ENCODE results near the gene ITPK1. TPM values are rescaled to one million over a fixed set of nuclear protein-coding genes. Genes with fewer than 3 reads are reported as not detected.
A peak's percentile ranks its signal among the peaks of the same experiment; 100 is the strongest.

The ITPK1 gene
- total RNA-seq, 2 experiments from 2014 or later, result 78.5 to 83.5 TPM

GRCh38 chr14:93120517-93120916 lies 4.8 kb upstream of the ITPK1 start:
- ChIA-PET POLR2A (interaction anchor here (0.8 kb wide), 1 partner anchor 921 kb away, joined by 3 read pairs; no protein-coding TSS in a partner anchor), CTCF (interaction anchor here (1.0 to 1.7 kb wide), 3 partner anchors 7 to 18 kb away, joined by 3 to 10 read pairs (median 6); no protein-coding TSS in a partner anchor)
- intact Hi-C loops (cut with micrococcal nuclease), result no loop called here
- no peak overlapping the region for H3K27ac Mint-ChIP-seq
- H3K4me3 Mint-ChIP-seq, result no peak overlapping the region
- DNase-seq (no peak), ATAC-seq (no peak)
- no peak for TF ChIP-seq CTCF (IDR thresholded peaks at IDR 0.05)
- H3K9me3 Mint-ChIP-seq, result no peaks in the 10 kb centered on the region
- peaks cover 6% of the 10 kb centered on the region for H3K4me1 Mint-ChIP-seq (ENCODE audit: low read depth)
- H3K36me3 Mint-ChIP-seq (ENCODE audit: low read depth), result no peaks in the 10 kb centered on the region
- no peaks in the 10 kb centered on the region for H3K27me3 Mint-ChIP-seq

GRCh38 chr14:93116676-93117200 lies 1.0 kb upstream of the ITPK1 start:
- DNase-seq (no peak), ATAC-seq (no peak)
- Mint-ChIP-seq H3K36me3 (ENCODE audit: low read depth) (no peaks in the 10 kb centered on the region), H3K27me3 (no peaks in the 10 kb centered on the region), H3K4me1 (ENCODE audit: low read depth) (peaks cover 25% of the 10 kb centered on the region), H3K4me3 (peak overlapping the region; percentile 62), H3K27ac (peak overlapping the region; percentile 80), H3K9me3 (no peaks in the 10 kb centered on the region)
- intact Hi-C loops (cut with micrococcal nuclease), result no loop called here
- ChIA-PET POLR2A (interaction anchor here (0.9 kb wide), 1 partner anchor 15 kb away, joined by 4 read pairs; no protein-coding TSS in a partner anchor), CTCF (interaction anchor here (0.6 to 7.2 kb wide), 8 partner anchors 12 to 214 kb away, joined by 3 to 127 read pairs (median 3); no protein-coding TSS in a partner anchor)
- TF ChIP-seq CTCF (IDR thresholded peaks at IDR 0.05), result no peak

- ATAC-seq (peak; percentile 71), DNase-seq (peak; percentile 84)
- intact Hi-C loops (cut with micrococcal nuclease), result no loop called here
- ChIA-PET POLR2A (interaction anchor here (1.7 to 3.2 kb wide), 5 partner anchors 9 to 49 kb away, joined by 4 to 18 read pairs (median 5); no protein-coding TSS in a partner anchor), CTCF (interaction anchor here (1.1 to 9.0 kb wide), 13 partner anchors 15 to 163 kb away, joined by 3 to 180 read pairs (median 21); partner anchors contain the start of gene GON7)
- Mint-ChIP-seq H3K9me3 (no peaks in the 10 kb centered on the region), H3K27me3 (no peaks in the 10 kb centered on the region), H3K36me3 (ENCODE audit: low read depth) (no peaks in the 10 kb centered on the region), H3K4me3 (peak overlapping the region; percentile 77), H3K4me1 (ENCODE audit: low read depth) (peaks cover 28% of the 10 kb centered on the region), H3K27ac (peak overlapping the region; percentile 67)
- no peak for TF ChIP-seq CTCF (IDR thresholded peaks at IDR 0.05)
Measured at GRCh38 chr14:93115069-93115820, 480 bp downstream of the ITPK1 start.

- POLR2A ChIA-PET, result interaction anchor here (1.7 to 3.2 kb wide), 5 partner anchors 8 to 49 kb away, joined by 4 to 18 read pairs (median 5); no protein-coding TSS in a partner anchor
- ATAC-seq (no peak), DNase-seq (peak; percentile 38)
Measured at GRCh38 chr14:93114713-93115068, 1.0 kb downstream of the ITPK1 start.

More at GRCh38 chr14:93114713-93115068, 1.0 kb downstream of the ITPK1 start:
- Mint-ChIP-seq H3K36me3 (ENCODE audit: low read depth) (no peaks in the 10 kb centered on the region), H3K27me3 (no peaks in the 10 kb centered on the region), H3K9me3 (no peaks in the 10 kb centered on the region), H3K27ac (peak overlapping the region; percentile 62), H3K4me1 (ENCODE audit: low read depth) (peaks cover 32% of the 10 kb centered on the region), H3K4me3 (peak overlapping the region; percentile 77)
- CTCF ChIA-PET, result interaction anchor here (1.1 to 9.0 kb wide), 13 partner anchors 14 to 163 kb away, joined by 3 to 180 read pairs (median 21); partner anchors contain the start of gene GON7
- intact Hi-C loops (cut with micrococcal nuclease), result no loop called here
- no peak for TF ChIP-seq CTCF (IDR thresholded peaks at IDR 0.05)
